ENCODE data around the gene DENR. TPM values are rescaled to one million over a fixed set of nuclear protein-coding genes. Genes with fewer than 3 reads are reported as not detected.

The DENR gene
- total RNA-seq, 2 experiments from 2014 or later, result 29.9 to 31.1 TPM

GRCh38 chr12:122793685-122794106, 41.1 kb downstream of the DENR start:
- ChIA-PET CTCF (interaction anchor here (0.5 to 1.9 kb wide), 17 partner anchors 9 to 444 kb away, joined by 3 to 16 read pairs (median 4); partner anchors contain the start of gene ABCB9), POLR2A (interaction anchor here (0.7 to 2.1 kb wide), 4 partner anchors 42 to 440 kb away, joined by 3 to 15 read pairs (median 4); partner anchors contain the start of genes HIP1R, MPHOSPH9 and MTRFR)
- Histone ChIP-seq H3K9me3 (ENCODE audit: control insufficient read depth in 1 of 2, insufficient read depth in 1 of 2, low read length in 2 of 2) (no peaks in the 10 kb centered on the region), H3K27ac (ENCODE audit: low read depth in 1 of 2, low read length in 2 of 2) (no peak overlapping the region), H3K4me1 (ENCODE audit: insufficient read depth, low read length) (peaks cover 7% of the 10 kb centered on the region), H3K36me3 (ENCODE audit: insufficient read depth, low read length) (no peaks in the 10 kb centered on the region), H3K4me3 (ENCODE audit: low read length) (no peak overlapping the region), H3K27me3 (ENCODE audit: control insufficient read depth in 1 of 2, insufficient read depth in 2 of 2, low read length in 2 of 2) (no peaks in the 10 kb centered on the region)
- Mint-ChIP-seq H3K9me3 (no peaks in the 10 kb centered on the region), H3K36me3 (ENCODE audit: low read depth) (no peaks in the 10 kb centered on the region), H3K27ac (no peak overlapping the region), H3K4me3 (no peak overlapping the region), H3K27me3 (no peaks in the 10 kb centered on the region), H3K4me1 (ENCODE audit: low read depth) (no peaks in the 10 kb centered on the region)
- TF ChIP-seq CTCF (IDR thresholded peaks at IDR 0.05), result peak; percentile 88
- ATAC-seq (ENCODE audit: poor library complexity) (peak; percentile 87), DNase-seq (peak in 5 of 14 experiments; percentile 18 to 76 (median 66))
- intact Hi-C loops (cut with DNase I, micrococcal nuclease), result loop anchor here (1.0 to 5.0 kb wide), 6 partner anchors 43 to 444 kb away; partner anchors contain the start of gene HIP1R (in 1 of the 2)

DNA sequence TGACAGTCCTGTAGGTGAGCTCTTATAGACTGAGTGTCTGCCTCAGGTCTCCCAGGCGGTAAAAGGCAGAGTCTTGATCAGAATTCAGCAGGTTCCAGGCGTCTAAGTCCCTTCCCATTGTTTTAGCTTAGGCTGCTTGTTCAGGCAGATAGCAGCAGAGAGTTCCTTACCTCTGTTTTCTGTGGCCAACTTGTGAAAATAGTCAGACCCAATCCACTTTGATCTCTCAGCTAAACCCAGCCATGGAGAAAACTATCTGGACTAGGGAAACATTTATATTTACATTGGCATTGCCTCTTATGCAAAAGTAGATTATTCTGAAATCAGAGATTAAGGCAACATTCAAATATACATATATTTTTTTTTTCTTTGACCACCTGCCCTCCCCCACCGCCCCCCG, 43.2 kb downstream of the DENR start:
- Histone ChIP-seq H3K4me3 (ENCODE audit: low read length) (no peak overlapping the region), H3K36me3 (ENCODE audit: insufficient read depth, low read length) (no peaks in the 10 kb centered on the region), H3K27ac (ENCODE audit: low read depth in 1 of 2, low read length in 2 of 2) (no peak overlapping the region), H3K27me3 (ENCODE audit: control insufficient read depth in 1 of 2, insufficient read depth in 2 of 2, low read length in 2 of 2) (no peaks in the 10 kb centered on the region), H3K9me3 (ENCODE audit: control insufficient read depth in 1 of 2, insufficient read depth in 1 of 2, low read length in 2 of 2) (no peaks in the 10 kb centered on the region), H3K4me1 (ENCODE audit: insufficient read depth, low read length) (peaks cover 7% of the 10 kb centered on the region)
- H3K4me3 Mint-ChIP-seq, result no peak overlapping the region
- intact Hi-C loops (cut with DNase I, micrococcal nuclease), result loop anchor here in 1 of 2 experiments (2.0 kb wide), 1 partner anchor 65 kb away; no protein-coding TSS in a partner anchor
- POLR2A ChIA-PET, result interaction anchor here (0.6 kb wide), 1 partner anchor 155 kb away, joined by 3 read pairs; no protein-coding TSS in a partner anchor
- no peak for DNase-seq
- no peaks in the 10 kb centered on the region for H3K9me3 Mint-ChIP-seq
- H3K4me1 Mint-ChIP-seq (ENCODE audit: low read depth), result no peaks in the 10 kb centered on the region
- CTCF ChIA-PET, result no interaction called here
- no peak for TF ChIP-seq CTCF (IDR thresholded peaks at IDR 0.05)
- no peak for ATAC-seq (ENCODE audit: poor library complexity)
- H3K27ac Mint-ChIP-seq, result no peak overlapping the region
- no peaks in the 10 kb centered on the region for H3K36me3 Mint-ChIP-seq (ENCODE audit: low read depth)
- no peaks in the 10 kb centered on the region for H3K27me3 Mint-ChIP-seq

- ATAC-seq (ENCODE audit: poor library complexity), result no peak
- intact Hi-C loops (cut with DNase I, micrococcal nuclease), result no loop called here
- H3K36me3 Mint-ChIP-seq (ENCODE audit: low read depth), result no peaks in the 10 kb centered on the region
- no peak for DNase-seq
- H3K27me3 Mint-ChIP-seq, result no peaks in the 10 kb centered on the region
- Histone ChIP-seq H3K27ac (ENCODE audit: low read depth in 1 of 2, low read length in 2 of 2) (no peak overlapping the region), H3K4me1 (ENCODE audit: insufficient read depth, low read length) (no peaks in the 10 kb centered on the region), H3K4me3 (ENCODE audit: low read length) (no peak overlapping the region), H3K27me3 (ENCODE audit: control insufficient read depth in 1 of 2, insufficient read depth in 2 of 2, low read length in 2 of 2) (no peaks in the 10 kb centered on the region), H3K36me3 (ENCODE audit: insufficient read depth, low read length) (no peaks in the 10 kb centered on the region), H3K9me3 (ENCODE audit: control insufficient read depth in 1 of 2, insufficient read depth in 1 of 2, low read length in 2 of 2) (no peaks in the 10 kb centered on the region)
- no peak overlapping the region for H3K27ac Mint-ChIP-seq
- no peak overlapping the region for H3K4me3 Mint-ChIP-seq
- no peak for TF ChIP-seq CTCF (IDR thresholded peaks at IDR 0.05)
- H3K4me1 Mint-ChIP-seq (ENCODE audit: low read depth), result no peaks in the 10 kb centered on the region
- H3K9me3 Mint-ChIP-seq, result no peaks in the 10 kb centered on the region
- ChIA-PET POLR2A (no interaction called here), CTCF (no interaction called here)
Observed at GRCh38 chr12:122799641-122800243, 47.1 kb downstream of the DENR start.
